ENCODE data around the gene C6orf89. TPM values are rescaled to one million over a fixed set of nuclear protein-coding genes. Genes with fewer than 3 reads are reported as not detected.

Gene C6orf89
- polyA plus RNA-seq, 1 donor from 2014 or later: 24.6 TPM

DNA sequence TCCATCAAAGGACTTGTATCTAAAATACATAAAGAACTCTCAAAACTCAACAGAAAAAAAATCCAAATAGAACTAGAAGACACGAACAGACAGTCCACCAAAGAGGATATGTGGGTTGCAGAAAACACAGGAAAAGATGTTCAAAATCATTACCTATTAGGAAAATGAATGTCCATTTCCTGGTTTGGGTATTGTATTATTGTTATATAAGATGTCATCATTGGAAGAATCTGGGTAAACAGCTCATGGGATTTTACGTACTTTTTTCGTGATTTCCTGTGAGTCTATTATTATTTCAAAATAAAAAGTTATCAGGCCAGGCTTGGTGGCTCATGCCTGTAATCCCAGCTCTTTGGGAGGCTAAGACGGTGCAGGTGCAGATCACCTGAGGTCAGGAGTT, 59.5 kb downstream of the C6orf89 start:
- no peak for TF ChIP-seq RAD21 (conservative IDR thresholded peaks at IDR 0.05)
- TF ChIP-seq SMC3 (conservative IDR thresholded peaks at IDR 0.05; ENCODE audit: poor library complexity): no peak
- TF ChIP-seq, protein P1, sequence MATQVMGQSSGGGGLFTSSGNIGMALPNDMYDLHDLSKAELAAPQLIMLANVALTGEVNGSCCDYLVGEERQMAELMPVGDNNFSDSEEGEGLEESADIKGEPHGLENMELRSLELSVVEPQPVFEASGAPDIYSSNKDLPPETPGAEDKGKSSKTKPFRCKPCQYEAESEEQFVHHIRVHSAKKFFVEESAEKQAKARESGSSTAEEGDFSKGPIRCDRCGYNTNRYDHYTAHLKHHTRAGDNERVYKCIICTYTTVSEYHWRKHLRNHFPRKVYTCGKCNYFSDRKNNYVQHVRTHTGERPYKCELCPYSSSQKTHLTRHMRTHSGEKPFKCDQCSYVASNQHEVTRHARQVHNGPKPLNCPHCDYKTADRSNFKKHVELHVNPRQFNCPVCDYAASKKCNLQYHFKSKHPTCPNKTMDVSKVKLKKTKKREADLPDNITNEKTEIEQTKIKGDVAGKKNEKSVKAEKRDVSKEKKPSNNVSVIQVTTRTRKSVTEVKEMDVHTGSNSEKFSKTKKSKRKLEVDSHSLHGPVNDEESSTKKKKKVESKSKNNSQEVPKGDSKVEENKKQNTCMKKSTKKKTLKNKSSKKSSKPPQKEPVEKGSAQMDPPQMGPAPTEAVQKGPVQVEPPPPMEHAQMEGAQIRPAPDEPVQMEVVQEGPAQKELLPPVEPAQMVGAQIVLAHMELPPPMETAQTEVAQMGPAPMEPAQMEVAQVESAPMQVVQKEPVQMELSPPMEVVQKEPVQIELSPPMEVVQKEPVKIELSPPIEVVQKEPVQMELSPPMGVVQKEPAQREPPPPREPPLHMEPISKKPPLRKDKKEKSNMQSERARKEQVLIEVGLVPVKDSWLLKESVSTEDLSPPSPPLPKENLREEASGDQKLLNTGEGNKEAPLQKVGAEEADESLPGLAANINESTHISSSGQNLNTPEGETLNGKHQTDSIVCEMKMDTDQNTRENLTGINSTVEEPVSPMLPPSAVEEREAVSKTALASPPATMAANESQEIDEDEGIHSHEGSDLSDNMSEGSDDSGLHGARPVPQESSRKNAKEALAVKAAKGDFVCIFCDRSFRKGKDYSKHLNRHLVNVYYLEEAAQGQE (IDR thresholded peaks at IDR 0.05; ENCODE audit: borderline replicate concordance): no peak
- no peak for TF ChIP-seq MXI1 (conservative IDR thresholded peaks at IDR 0.05; ENCODE audit: poor library complexity, severe bottlenecking)
- TF ChIP-seq EP300 (conservative IDR thresholded peaks at IDR 0.05; ENCODE audit: poor library complexity, severe bottlenecking): no peak
- TF ChIP-seq, protein P2, sequence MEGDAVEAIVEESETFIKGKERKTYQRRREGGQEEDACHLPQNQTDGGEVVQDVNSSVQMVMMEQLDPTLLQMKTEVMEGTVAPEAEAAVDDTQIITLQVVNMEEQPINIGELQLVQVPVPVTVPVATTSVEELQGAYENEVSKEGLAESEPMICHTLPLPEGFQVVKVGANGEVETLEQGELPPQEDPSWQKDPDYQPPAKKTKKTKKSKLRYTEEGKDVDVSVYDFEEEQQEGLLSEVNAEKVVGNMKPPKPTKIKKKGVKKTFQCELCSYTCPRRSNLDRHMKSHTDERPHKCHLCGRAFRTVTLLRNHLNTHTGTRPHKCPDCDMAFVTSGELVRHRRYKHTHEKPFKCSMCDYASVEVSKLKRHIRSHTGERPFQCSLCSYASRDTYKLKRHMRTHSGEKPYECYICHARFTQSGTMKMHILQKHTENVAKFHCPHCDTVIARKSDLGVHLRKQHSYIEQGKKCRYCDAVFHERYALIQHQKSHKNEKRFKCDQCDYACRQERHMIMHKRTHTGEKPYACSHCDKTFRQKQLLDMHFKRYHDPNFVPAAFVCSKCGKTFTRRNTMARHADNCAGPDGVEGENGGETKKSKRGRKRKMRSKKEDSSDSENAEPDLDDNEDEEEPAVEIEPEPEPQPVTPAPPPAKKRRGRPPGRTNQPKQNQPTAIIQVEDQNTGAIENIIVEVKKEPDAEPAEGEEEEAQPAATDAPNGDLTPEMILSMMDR (IDR thresholded peaks at IDR 0.05; ENCODE audit: poor library complexity, severe bottlenecking): no peak
- TF ChIP-seq POLR2AphosphoS5 (IDR thresholded peaks at IDR 0.05): no peak
- no peak for TF ChIP-seq TAF1 (IDR thresholded peaks at IDR 0.05; ENCODE audit: low read depth)
- no peak for TF ChIP-seq EZH2 (IDR thresholded peaks at IDR 0.05; ENCODE audit: borderline replicate concordance, insufficient read depth, low read length, poor library complexity, severe bottlenecking)
- no peak overlapping the region for H3K4me3 ChIP-seq (ENCODE audit: low read length)
- no peaks in the 10 kb centered on the region for H3K9me2 ChIP-seq (ENCODE audit: insufficient read depth, low read length)
- H4K20me1 ChIP-seq (ENCODE audit: insufficient read depth): no peaks in the 10 kb centered on the region
- H3K27ac ChIP-seq (ENCODE audit: low read length): no peak overlapping the region
- H3K4me2 ChIP-seq (ENCODE audit: low read length): no peak overlapping the region
- H3K79me2 ChIP-seq (replicated peaks; ENCODE audit: insufficient read depth, low read length): no peaks in the 10 kb centered on the region
- H3K27me3 ChIP-seq (ENCODE audit: insufficient read depth, low read depth, low read length): no peaks in the 10 kb centered on the region
- H3F3A ChIP-seq (ENCODE audit: insufficient read depth, low read length, poor library complexity, severe bottlenecking): no peaks in the 10 kb centered on the region
- H3K9ac ChIP-seq (ENCODE audit: low read length): no peak overlapping the region
- no peaks in the 10 kb centered on the region for H3K9me3 ChIP-seq (ENCODE audit: low read length)
- H3K36me3 ChIP-seq (ENCODE audit: insufficient read depth, low read length): no peaks in the 10 kb centered on the region
- H2AFZ ChIP-seq (ENCODE audit: low read depth, low read length): no peak overlapping the region

DNA sequence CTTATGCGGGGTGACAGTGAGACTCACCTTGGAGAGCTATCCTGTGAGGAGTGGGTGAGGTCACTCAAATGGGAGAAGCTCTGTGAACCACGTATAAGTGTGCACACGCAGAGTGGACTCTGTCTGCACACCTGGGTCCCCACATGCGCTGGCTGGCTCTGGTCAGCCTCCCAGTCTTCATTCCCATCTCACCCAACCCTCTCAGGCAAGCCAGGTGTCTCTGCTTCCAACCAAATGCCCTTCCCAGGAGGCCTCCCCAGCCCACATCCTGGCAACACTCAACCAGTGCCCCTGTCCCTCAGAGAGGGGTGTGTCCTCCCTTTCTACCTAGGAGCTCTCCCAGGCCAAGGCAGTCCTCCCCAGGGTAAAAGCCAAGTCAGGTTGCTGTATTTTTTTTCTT, 60.8 kb downstream of the C6orf89 start:
- Histone ChIP-seq H2AFZ (ENCODE audit: low read depth, low read length) (no peak overlapping the region), H3K9ac (ENCODE audit: low read length) (no peak overlapping the region), H3K27ac (ENCODE audit: low read length) (no peak overlapping the region), H3K4me2 (ENCODE audit: low read length) (no peak overlapping the region), H3K4me3 (ENCODE audit: low read length) (no peak overlapping the region), H3K27me3 (ENCODE audit: insufficient read depth, low read depth, low read length) (no peaks in the 10 kb centered on the region), H3F3A (ENCODE audit: insufficient read depth, low read length, poor library complexity, severe bottlenecking) (no peaks in the 10 kb centered on the region), H3K9me3 (ENCODE audit: low read length) (no peaks in the 10 kb centered on the region), H4K20me1 (ENCODE audit: insufficient read depth) (no peaks in the 10 kb centered on the region), H3K9me2 (ENCODE audit: insufficient read depth, low read length) (no peaks in the 10 kb centered on the region), H3K36me3 (ENCODE audit: insufficient read depth, low read length) (no peaks in the 10 kb centered on the region), H3K79me2 (replicated peaks; ENCODE audit: insufficient read depth, low read length) (no peaks in the 10 kb centered on the region)
- TF ChIP-seq EP300 (conservative IDR thresholded peaks at IDR 0.05; ENCODE audit: poor library complexity, severe bottlenecking) (no peak), MXI1 (conservative IDR thresholded peaks at IDR 0.05; ENCODE audit: poor library complexity, severe bottlenecking) (no peak), RAD21 (conservative IDR thresholded peaks at IDR 0.05) (no peak), POLR2AphosphoS5 (IDR thresholded peaks at IDR 0.05) (no peak), EZH2 (IDR thresholded peaks at IDR 0.05; ENCODE audit: borderline replicate concordance, insufficient read depth, low read length, poor library complexity, severe bottlenecking) (no peak), SMC3 (conservative IDR thresholded peaks at IDR 0.05; ENCODE audit: poor library complexity) (no peak), TAF1 (IDR thresholded peaks at IDR 0.05; ENCODE audit: low read depth) (no peak)
- TF ChIP-seq, protein P2 (IDR thresholded peaks at IDR 0.05; ENCODE audit: poor library complexity, severe bottlenecking): no peak
- TF ChIP-seq, protein P1 (IDR thresholded peaks at IDR 0.05; ENCODE audit: borderline replicate concordance): no peak

Measured in neural cell (in vitro differentiated cells).